K562 (cell line): Measurements from ENCODE around the gene CD82. TPM values are rescaled to one million over a fixed set of nuclear protein-coding genes. Genes with fewer than 3 reads are reported as not detected.

Source experiments
- ATAC-seq: fragments of 200-7000 bp; cut with Tn5 transposase; 3 replicates; pipeline ENCODE4 v1.9.1; 2020; ENCODE audit warnings: moderate library complexity
- BruUV-seq: library from RNA; stranded (reverse); fragments of 400-500 nt; replicated peaks from 2 replicates; lab custom pipeline; 2021; lab: Mats Ljungman, UMichigan
- CTCF ChIA-PET: fragments of 300-600 bp; formaldehyde crosslinking; extraction: SDS; loops from one replicate; lab custom pipeline; 2021; ENCODE audit warnings: low intra/inter-chr PET ratio; lab: Yijun Ruan, JAX
- POLR2A ChIA-PET: fragments of 300-600, 350-650 bp; sonication (Branson Sonifier 250); formaldehyde crosslinking; extraction: SDS; loops from one replicate; lab custom pipeline; 2021; ENCODE audit warnings: antibody characterized with exemption, inconsistent platforms; lab: Yijun Ruan, JAX
- DNase-seq, 4 experiments: peaks; one replicate each; pipeline versions ENCODE4 v3.0.0 to v3.0.0-alpha.2; 2011 to 2018; ENCODE audit warnings: low spot score in 3 of 4, mixed read lengths in 3 of 4; ENCODE audit errors: extremely low read depth in 1 of 4
- FAIRE-seq: peaks from 2 replicates; lab custom pipeline; 2011; peaks lifted over from hg19 to GRCh38; lab: Jason Lieb, UNC
- H2AFZ ChIP-seq: 2 replicates; pipeline ENCODE4 v1.6.0; 2011; ENCODE audit warnings: low read depth, low read length, control low read depth, inconsistent platforms
- H3K27ac ChIP-seq: fragments of 200-600 bp; 3 replicates; pipeline ENCODE4 v1.8.0; 2011; ENCODE audit warnings: low read depth, mild to moderate bottlenecking, control low read depth, inconsistent platforms, low read length, moderate library complexity, mixed read lengths; ENCODE audit errors: extremely low read depth
- H3K27me3 ChIP-seq, 2 experiments: fragments of 300-600 bp in 1 of 2; 2 replicates in 1 of 2; 3 replicates in 1 of 2; pipeline versions ENCODE4 v1.6.0 to v1.8.0; 2011; ENCODE audit warnings: inconsistent platforms in 2 of 2, low read length in 2 of 2, mild to moderate bottlenecking in 1 of 2, mixed read lengths in 1 of 2, moderate library complexity in 1 of 2; ENCODE audit not compliant: control insufficient read depth in 2 of 2, insufficient read depth in 2 of 2
- H3K36me3 ChIP-seq: fragments of 300-600 bp; 3 replicates; pipeline ENCODE4 v1.8.0; 2011; ENCODE audit warnings: mild to moderate bottlenecking, low read length, inconsistent platforms; ENCODE audit not compliant: control insufficient read depth, insufficient read depth
- H3K4me1 ChIP-seq, 2 experiments: fragments of 200-600 bp in 1 of 2; replicated peaks in 1 of 2; 2 replicates in 1 of 2; 3 replicates in 1 of 2; pipeline versions ENCODE4 v1.5.1 to v1.8.0; 2011; ENCODE audit warnings: inconsistent platforms in 2 of 2, low read length in 2 of 2, mild to moderate bottlenecking in 1 of 2, mixed read lengths in 1 of 2, moderate library complexity in 1 of 2; ENCODE audit not compliant: control insufficient read depth in 2 of 2, insufficient read depth in 2 of 2
- H3K4me2 ChIP-seq: 2 replicates; pipeline ENCODE4 v1.6.1; 2011; ENCODE audit warnings: low read length, control low read depth, inconsistent platforms, mixed read lengths; ENCODE audit not compliant: insufficient read depth
- H3K4me3 ChIP-seq: fragments of 200-600 bp; sonication (generic), shearing (Covaris generic); 2 replicates; pipeline ENCODE4 v1.5.1; 2016; ENCODE audit warnings: control low read depth, inconsistent platforms
- H3K79me2 ChIP-seq: fragments of 200-600 bp; 3 replicates; pipeline ENCODE4 v1.8.0; 2011; ENCODE audit warnings: low read length, inconsistent platforms; ENCODE audit not compliant: control insufficient read depth, insufficient read depth
- H3K9ac ChIP-seq, 2 experiments: 2 replicates each; pipeline versions ENCODE4 v1.6.0 to v1.6.1; 2011; ENCODE audit warnings: low read depth in 2 of 2, low read length in 2 of 2, control low read depth in 1 of 2, inconsistent platforms in 1 of 2, mild to moderate bottlenecking in 1 of 2, mixed read lengths in 1 of 2; ENCODE audit not compliant: insufficient read depth in 1 of 2
- H3K9me1 ChIP-seq: one replicate; pipeline ENCODE4 v1.6.0; 2011; ENCODE audit warnings: inconsistent platforms, mild to moderate bottlenecking, low read length, moderate library complexity; ENCODE audit not compliant: control insufficient read depth, insufficient read depth
- H3K9me3 ChIP-seq: replicated peaks from 2 replicates; pipeline ENCODE4 v1.5.1; 2011; ENCODE audit warnings: low read depth, low read length, inconsistent platforms; ENCODE audit not compliant: control insufficient read depth, insufficient read depth
- H4K20me1 ChIP-seq: replicated peaks from 2 replicates; pipeline ENCODE4 v1.6.1; 2011; ENCODE audit warnings: low read length, inconsistent platforms, mixed read lengths; ENCODE audit not compliant: control insufficient read depth, insufficient read depth
- CREB3L1 ChIP-seq: fragments of 450-650 bp; IDR thresholded peaks from 2 replicates; pipeline ENCODE4 v1.6.1; 2014; ENCODE audit warnings: low read depth, mild to moderate bottlenecking, moderate library complexity, borderline replicate concordance
- ETV1 ChIP-seq: fragments of 450-650 bp; conservative IDR thresholded peaks from 2 replicates; pipeline ENCODE4 v1.6.1; 2016; ENCODE audit warnings: missing genetic modification characterization, control low read depth, low read depth, missing compliant biosample characterization
- HMBOX1 ChIP-seq: sonication (generic); IDR thresholded peaks from 2 replicates; pipeline ENCODE4 v1.6.1; 2016
- MXD1 ChIP-seq: fragments of 250-450 bp; sonication (Bioruptor Pico); IDR thresholded peaks from 2 replicates; pipeline ENCODE4 v1.8.0; 2021; ENCODE audit warnings: borderline replicate concordance, mild to moderate bottlenecking, moderate library complexity; ENCODE audit not compliant: poor library complexity, severe bottlenecking
- RBM15 ChIP-seq: fragments of 200-400 bp; formaldehyde crosslinking; IDR thresholded peaks from 2 replicates; pipeline ENCODE4 v1.6.1; 2018; ENCODE audit warnings: mild to moderate bottlenecking, low read length, moderate library complexity; ENCODE audit not compliant: insufficient read depth
- SPI1 ChIP-seq: IDR thresholded peaks from 2 replicates; pipeline ENCODE4 v1.6.1; 2011; ENCODE audit warnings: low read depth, low read length, control low read depth, borderline replicate concordance
- STAT5A ChIP-seq: IDR thresholded peaks from 2 replicates; pipeline ENCODE4 v1.6.1; 2012; ENCODE audit warnings: low read length, inconsistent platforms, borderline replicate concordance
- TCF3 ChIP-seq: sonication (generic); formaldehyde crosslinking; IDR thresholded peaks from 2 replicates; pipeline ENCODE4 v1.4.0; 2020; ENCODE audit warnings: mild to moderate bottlenecking, missing genetic modification reagents
- ZKSCAN1 ChIP-seq: fragments of 150-350 bp; IDR thresholded peaks from 2 replicates; pipeline ENCODE4 v1.6.1; 2016; ENCODE audit warnings: low read depth, low read length
- ZNF24 ChIP-seq: fragments of 450-650 bp; IDR thresholded peaks from 2 replicates; pipeline ENCODE4 v1.6.1; 2016
- ZNF444 ChIP-seq: fragments of 250-450 bp; sonication (Bioruptor Pico); IDR thresholded peaks from 2 replicates; pipeline ENCODE4 v1.4.0; 2020; ENCODE audit warnings: mild to moderate bottlenecking, moderate library complexity
- ZNF77 ChIP-seq: fragments of 250-450 bp; sonication (Bioruptor Pico); IDR thresholded peaks from 2 replicates; pipeline ENCODE4 v1.5.0; 2020
- WGBS: fragments of 100-300 bp; shearing (Covaris generic); methylation state at CpG from one replicate; pipeline ENCODE4 v1.1.6; 2016; ENCODE audit warnings: low coverage, mixed read lengths; ENCODE audit not compliant: insufficient coverage; ENCODE audit errors: missing lambda C conversion rate; 5-methylcytosine and 5-hydroxymethylcytosine counted together
- in situ Hi-C: fragments of 300-500 bp; cut with MboI; formaldehyde crosslinking; loops from 4 replicates; pipeline ENCODE4 v1.15.0; 2018; ENCODE audit warnings: inconsistent platforms, mixed read lengths
- intact Hi-C: fragments of 100-400 bp; cut with micrococcal nuclease; formaldehyde crosslinking; loops from 2 replicates; pipeline ENCODE4 v1.14.2; 2022
- polyA plus RNA-seq, 8 experiments: library from polyadenylated mRNA; depleted of rRNA in 4 of 8; stranded (reverse) in 5 of 8; unstranded in 3 of 8; fragments of >200 nt; fragmentation: Nextera tagmentation in 2 of 8; fragmentation: Illumina TruSeq in 1 of 8; extraction: Ambion mirVana in 2 of 8; extraction: Trizol in 1 of 8; gene quantifications; 2 replicates each; pipeline versions ENCODE4 v1.2.1 to v1.2.3, GENCODE V29; 2011 to 2014; ENCODE audit warnings: inconsistent platforms in 1 of 8, missing spikeins in 1 of 8
- total RNA-seq, 7 experiments: library from RNA; depleted of rRNA in 6 of 7; stranded (reverse); fragments of >200 nt in 6 of 7; fragmentation: Illumina TruSeq in 2 of 7; extraction: Trizol in 2 of 7; gene quantifications; 2 replicates each; pipeline versions ENCODE4 v1.2.1 to v1.2.3, GENCODE V29; 2011 to 2021; ENCODE audit warnings: low replicate concordance in 1 of 7

Gene CD82
- total and polyA plus RNA-seq, 9 of the 15 experiments (the other 6 are each of a cell fraction or from before 2014, with no cell fraction given), result 0.27 to 9.4 (median 3.0) TPM

- in situ Hi-C loops, result no loop called here
- Histone ChIP-seq H3K4me1 (peaks cover 0 to 10% of the 10 kb centered on the region in 2 experiments; a peak in 1 of 5 replicates), H4K20me1 (no peaks in the 10 kb centered on the region), H3K9me1 (no peaks in the 10 kb centered on the region), H3K79me2 (no peaks in the 10 kb centered on the region), H3K4me3 (no peak overlapping the region), H3K4me2 (no peak overlapping the region), H2AFZ (no peak overlapping the region), H3K36me3 (no peaks in the 10 kb centered on the region), H3K9me3 (no peaks in the 10 kb centered on the region), H3K27me3 (no peaks in the 10 kb centered on the region), H3K27ac (no peak overlapping the region), H3K9ac (0 out of 4 replicates have a peak overlapping the region, but pooled peaks of 1 of the 2 experiments have one; percentile 21)
- BruUV-seq, result no TSS peak
- TF ChIP-seq ZNF24 (peak; percentile 87), RBM15 (no peak), HMBOX1 (no peak), TCF3 (no peak), SPI1 (peak; percentile 94), ETV1 (tag) (no peak), ZNF77 (CRISPR knock-in tag) (no peak), STAT5A (no peak), CREB3L1 (no peak), ZKSCAN1 (peak; percentile 93), MXD1 (CRISPR knock-in tag) (no peak), ZNF444 (CRISPR knock-in tag) (no peak)
- intact Hi-C loops, result no loop called here
- FAIRE-seq, result no peak
- ATAC-seq, result no peak
- no peak for DNase-seq
- 24% methylated on average over 5 of the region's 5 CpGs for WGBS
- ChIA-PET CTCF (no interaction called here), POLR2A (no interaction called here)
Measured at GRCh38 chr11:44516688-44517507, 48.6 kb upstream of the CD82 start.
